Measurements from ENCODE around the gene CTNND1. TPM values are rescaled to one million over a fixed set of nuclear protein-coding genes. Genes with fewer than 3 reads are reported as not detected.

Gene CTNND1
- total and polyA plus RNA-seq, 9 of the 15 experiments (the other 6 are each of a cell fraction or from before 2014, with no cell fraction given) = 11.1 to 74.0 (median 43.3) TPM

- TF ChIP-seq DIDO1 (tag; IDR thresholded peaks at IDR 0.05; ENCODE audit: low read depth) (no peak), ZNF197 (CRISPR knock-in tag; IDR thresholded peaks at IDR 0.05; ENCODE audit: low read depth) (no peak), USF2 (CRISPR knock-in tag; IDR thresholded peaks at IDR 0.05) (no peak), ZNF277 (CRISPR knock-in tag; IDR thresholded peaks at IDR 0.05; ENCODE audit: borderline replicate concordance) (no peak), ZNF24 (IDR thresholded peaks at IDR 0.05) (no peak), ZNF174 (CRISPR knock-in tag; IDR thresholded peaks at IDR 0.05) (no peak), RFX1 (IDR thresholded peaks at IDR 0.05) (no peak), ZNF134 (CRISPR knock-in tag; conservative IDR thresholded peaks at IDR 0.05) (no peak), TBP (optimal IDR thresholded peaks at IDR 0.05; ENCODE audit: low read depth, low read length) (peak; percentile 93), ZNF449 (CRISPR knock-in tag; IDR thresholded peaks at IDR 0.05) (no peak), BRD4 (IDR thresholded peaks at IDR 0.05) (no peak), ZNF316 (IDR thresholded peaks at IDR 0.05) (peak; percentile 79), GTF2F1 (IDR thresholded peaks at IDR 0.05; ENCODE audit: low read depth, low read length) (no peak), ZFP91 (CRISPR knock-in tag; IDR thresholded peaks at IDR 0.05) (no peak), PRDM10 (IDR thresholded peaks at IDR 0.05; ENCODE audit: partially characterized antibody) (peak; percentile 80), ZBTB5 (IDR thresholded peaks at IDR 0.05) (no peak)
Measured at GRCh38 chr11:57761301-57762234, at the start of gene CTNND1 (continued).

Measured in K562 (cell line).